HepG2 (cell line): ENCODE results near the gene TRAF5. TPM values are rescaled to one million over a fixed set of nuclear protein-coding genes. Genes with fewer than 3 reads are reported as not detected.
A peak's percentile ranks its signal among the peaks of the same experiment; 100 is the strongest.

Experiments used
- ATAC-seq: fragments of 200-7000 bp; cut with Tn5 transposase; 3 replicates; pipeline ENCODE4 v1.9.1; 2020; ENCODE audit warnings: mild to moderate bottlenecking, moderate library complexity
- BruUV-seq: library from RNA; stranded (reverse); fragments of 400-500 nt; replicated peaks from 2 replicates; lab custom pipeline; 2021; lab: Mats Ljungman, UMichigan
- CTCF ChIA-PET: fragments of 300-600 bp; formaldehyde crosslinking; extraction: SDS; loops from one replicate; lab custom pipeline; 2021; ENCODE audit warnings: low total read pairs, inconsistent platforms, low intra/inter-chr PET ratio; lab: Yijun Ruan, JAX
- POLR2A ChIA-PET: fragments of 350-600 bp; sonication (Branson Sonifier 250); formaldehyde crosslinking; loops from one replicate; lab custom pipeline; 2020; ENCODE audit warnings: antibody characterized with exemption, inconsistent platforms; lab: Yijun Ruan, JAX
- DNase-seq: peaks from one replicate; pipeline ENCODE4 v3.0.0-alpha.2; 2015; ENCODE audit warnings: low spot score
- FAIRE-seq: peaks from 3 replicates; lab custom pipeline; 2011; peaks lifted over from hg19 to GRCh38; lab: Jason Lieb, UNC
- H2AFZ ChIP-seq: one replicate; pipeline ENCODE4 v1.6.1; 2011; ENCODE audit warnings: low read length, inconsistent platforms
- H3K27ac ChIP-seq: fragments of 300-600 bp; 3 replicates; pipeline ENCODE4 v1.8.0; 2011; ENCODE audit warnings: mixed run types, mild to moderate bottlenecking, mixed read lengths, low read length, inconsistent platforms; ENCODE audit not compliant: insufficient read depth; ENCODE audit errors: extremely low read length
- H3K27me3 ChIP-seq, 2 experiments: fragments of 200-600 bp in 1 of 2; 2 replicates in 1 of 2; 3 replicates in 1 of 2; pipeline versions ENCODE4 v1.6.0 to v1.8.0; 2011; ENCODE audit warnings: low read length in 2 of 2, mild to moderate bottlenecking in 2 of 2, moderate library complexity in 2 of 2, inconsistent platforms in 1 of 2; ENCODE audit not compliant: insufficient read depth in 2 of 2, control insufficient read depth in 1 of 2
- H3K36me3 ChIP-seq, 2 experiments: fragments of 200-600 bp in 1 of 2; replicated peaks in 1 of 2; 2 replicates in 1 of 2; 3 replicates in 1 of 2; pipeline versions ENCODE4 v1.5.1 to v1.8.0; 2011; ENCODE audit warnings: low read length in 2 of 2, inconsistent platforms in 1 of 2; ENCODE audit not compliant: insufficient read depth in 2 of 2, control insufficient read depth in 1 of 2
- H3K4me1 ChIP-seq: 2 replicates; pipeline ENCODE4 v1.5.1; 2012; ENCODE audit warnings: low read length, inconsistent platforms; ENCODE audit not compliant: insufficient read depth
- H3K4me2 ChIP-seq: 2 replicates; pipeline ENCODE4 v1.6.0; 2011; ENCODE audit warnings: low read depth, low read length, inconsistent platforms
- H3K4me3 ChIP-seq, 3 experiments: fragments of 200-600 bp in 1 of 3; sonication (generic), shearing (Covaris generic) in 1 of 3; replicated peaks in 1 of 3; 2 replicates each; pipeline ENCODE4 v1.5.1; 2011 to 2016; ENCODE audit warnings: low read length in 3 of 3, inconsistent platforms in 2 of 3, low read depth in 2 of 3, mild to moderate bottlenecking in 2 of 3, control low read depth in 1 of 3, mixed read lengths in 1 of 3; ENCODE audit not compliant: insufficient read depth in 1 of 3
- H3K79me2 ChIP-seq: one replicate; pipeline ENCODE4 v1.6.1; 2011; ENCODE audit warnings: low read length, inconsistent platforms; ENCODE audit not compliant: insufficient read depth
- H3K9ac ChIP-seq: 2 replicates; pipeline ENCODE4 v1.6.0; 2011; ENCODE audit warnings: mild to moderate bottlenecking, low read depth, low read length, inconsistent platforms; ENCODE audit not compliant: insufficient read depth
- H3K9me3 ChIP-seq: 2 replicates; pipeline ENCODE4 v1.5.1; 2012; ENCODE audit warnings: mild to moderate bottlenecking, low read length
- H4K20me1 ChIP-seq: 2 replicates; pipeline ENCODE4 v1.6.0; 2011; ENCODE audit warnings: inconsistent platforms, mild to moderate bottlenecking, low read length, moderate library complexity; ENCODE audit not compliant: insufficient read depth
- CHD2 ChIP-seq: IDR thresholded peaks from 2 replicates; pipeline ENCODE4 v1.6.1; 2011; ENCODE audit warnings: low read depth, low read length, improper control_type of control experiment
- GLI4 ChIP-seq: sonication (generic); formaldehyde crosslinking; IDR thresholded peaks from 2 replicates; pipeline ENCODE4 v1.5.1; 2020; ENCODE audit warnings: missing genetic modification reagents, mild to moderate bottlenecking, moderate library complexity, borderline replicate concordance
- HNRNPL ChIP-seq: fragments of 200-400 bp; formaldehyde crosslinking; IDR thresholded peaks from 2 replicates; pipeline ENCODE4 v1.6.1; 2017; ENCODE audit warnings: mild to moderate bottlenecking, low read depth, low read length
- MAFG ChIP-seq: sonication (generic); formaldehyde crosslinking; IDR thresholded peaks from 2 replicates; pipeline ENCODE4 v1.5.1; 2020; ENCODE audit warnings: mild to moderate bottlenecking, missing genetic modification reagents
- MYPOP ChIP-seq: sonication (generic); formaldehyde crosslinking; IDR thresholded peaks from 2 replicates; pipeline ENCODE4 v1.8.1; 2023; ENCODE audit warnings: mild to moderate bottlenecking, moderate library complexity, missing genetic modification reagents
- SMARCC2 ChIP-seq: fragments of 450-650 bp; IDR thresholded peaks from 2 replicates; pipeline ENCODE4 v1.6.1; 2017; ENCODE audit warnings: antibody characterized with exemption, mild to moderate bottlenecking
- SOX13 ChIP-seq, 3 experiments: fragments of 450-650 bp in 1 of 3; sonication (generic) in 1 of 3; formaldehyde crosslinking in 1 of 3; IDR thresholded peaks in 2 of 3; conservative IDR thresholded peaks in 1 of 3; 2 replicates each; pipeline versions ENCODE4 v1.5.0 to v1.6.1; 2016 to 2020; ENCODE audit warnings: antibody characterized with exemption in 1 of 3, mild to moderate bottlenecking in 1 of 3, missing compliant biosample characterization in 1 of 3, missing genetic modification reagents in 1 of 3, moderate library complexity in 1 of 3
- YEATS4 ChIP-seq: sonication (generic); formaldehyde crosslinking; IDR thresholded peaks from 2 replicates; pipeline ENCODE4 v1.4.0; 2020; ENCODE audit warnings: missing genetic modification reagents, borderline replicate concordance
- WGBS: methylation state at CpG from one replicate; pipeline ENCODE4 v1.1.6; 2017; ENCODE audit warnings: low lambda C conversion rate; 5-methylcytosine and 5-hydroxymethylcytosine counted together
- in situ Hi-C: cut with HindIII; loops from 2 replicates; pipeline ENCODE4 v1.10.0; 2017; ENCODE audit warnings: low pct_unique_long_range_greater_than_20kb; ENCODE audit not compliant: extremely low pct_ligation_motif_present
- intact Hi-C: fragments of 100-400 bp; cut with micrococcal nuclease; formaldehyde crosslinking; loops from one replicate; pipeline ENCODE4 v1.10.0; 2022; ENCODE audit not compliant: unreplicated experiment
- polyA plus RNA-seq, 8 experiments: library from polyadenylated mRNA; depleted of rRNA in 3 of 8; stranded (reverse) in 7 of 8; unstranded in 1 of 8; fragments of >200 nt; fragmentation: Illumina TruSeq in 4 of 8; extraction: Trizol in 4 of 8; gene quantifications; 2 replicates each; pipeline versions ENCODE4 v1.2.1 to v1.2.3, GENCODE V29; 2011 to 2016; ENCODE audit warnings: low read depth in 4 of 8, missing spikeins in 1 of 8, mixed read lengths in 1 of 8; ENCODE audit not compliant: insufficient read depth in 1 of 8
- total RNA-seq, 5 experiments: library from RNA; depleted of rRNA; stranded (reverse); fragments of >200 nt; fragmentation: Illumina TruSeq; extraction: Trizol; gene quantifications; 2 replicates each; pipeline ENCODE4 v1.2.3, GENCODE V29; 2016; ENCODE audit warnings: low read depth in 1 of 5
- TF ChIP-seq, protein P1 (sequence below): sonication (generic); formaldehyde crosslinking; IDR thresholded peaks from 2 replicates; pipeline ENCODE4 v1.4.0; 2020; ENCODE audit warnings: missing genetic modification reagents

TRAF5 gene
- total and polyA plus RNA-seq, 2 of the 13 experiments (the other 11 are each of a cell fraction or from before 2014, with no cell fraction given), result 0.27 to 1.6 TPM

DNA sequence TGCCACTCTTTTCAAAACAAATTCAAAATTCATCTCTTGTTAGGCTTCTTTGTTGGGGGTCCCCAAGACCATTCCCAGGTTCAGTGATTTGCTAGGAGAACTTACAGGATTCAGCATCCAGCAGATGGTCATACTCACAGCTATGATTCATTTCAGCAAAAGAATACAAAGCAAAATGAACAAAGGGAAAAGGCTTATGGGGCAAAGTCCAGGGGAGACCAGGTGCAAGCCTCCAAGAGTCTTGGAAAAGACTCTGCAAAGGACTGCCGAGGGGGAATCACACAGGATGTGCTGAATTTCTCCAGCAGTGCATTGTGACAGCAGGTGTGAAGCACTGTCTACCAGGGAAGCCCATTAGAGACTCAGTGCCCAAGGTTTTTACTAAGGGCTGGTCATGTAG is 7.3 kb downstream of the TRAF5 start:
- ATAC-seq, result no peak
- CTCF ChIA-PET, result no interaction called here
- Histone ChIP-seq H3K36me3 (no peaks in the 10 kb centered on the region), H3K9me3 (no peaks in the 10 kb centered on the region), H3K4me1 (peaks cover 8% of the 10 kb centered on the region; the same call in 1 of the 2 replicates), H3K27ac (no peak overlapping the region), H3K27me3 (peaks cover 0 to 13% of the 10 kb centered on the region in 2 experiments; a peak in 1 of 5 replicates), H3K4me3 (no peak overlapping the region), H3K4me2 (no peak overlapping the region), H2AFZ (no peak overlapping the region), H3K79me2 (no peaks in the 10 kb centered on the region), H3K9ac (no peak overlapping the region), H4K20me1 (no peaks in the 10 kb centered on the region)
- intact Hi-C loops, result no loop called here
- in situ Hi-C loops, result no loop called here
- DNase-seq, result no peak
- FAIRE-seq, result no peak
- POLR2A ChIA-PET, result no interaction called here
- TF ChIP-seq, protein P1, sequence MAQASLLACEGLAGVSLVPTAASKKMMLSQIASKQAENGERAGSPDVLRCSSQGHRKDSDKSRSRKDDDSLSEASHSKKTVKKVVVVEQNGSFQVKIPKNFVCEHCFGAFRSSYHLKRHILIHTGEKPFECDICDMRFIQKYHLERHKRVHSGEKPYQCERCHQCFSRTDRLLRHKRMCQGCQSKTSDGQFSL (CRISPR knock-in tag), result no peak
- no peak for TF ChIP-seq SOX13 (IDR thresholded peaks at IDR 0.05)
- 0 out of 4 replicates have a peak, but pooled peaks of 1 of the 2 experiments have one; percentile 26 for TF ChIP-seq SOX13 (CRISPR knock-in tag; conservative IDR thresholded peaks at IDR 0.05 in 1 of 2, IDR thresholded peaks at IDR 0.05 in 1 of 2)
- no peak for TF ChIP-seq GLI4 (CRISPR knock-in tag)
- no peak for TF ChIP-seq MYPOP (CRISPR knock-in tag)
- no peak for TF ChIP-seq SMARCC2
- TF ChIP-seq HNRNPL, result no peak
- WGBS, result 6% methylated on average over 1 of the region's 1 CpG
- BruUV-seq, result no TSS peak

GRCh38 chr1:211334986-211335385 is 8.4 kb downstream of the TRAF5 start:
- CTCF ChIA-PET, result no interaction called here
- peaks cover 3% of the 10 kb centered on the region; the same call in 1 of the 2 replicates for H3K4me1 ChIP-seq
- H3K27me3 ChIP-seq, result 0 out of 5 replicates have a peak, but pooled peaks cover 0 to 4% of the 10 kb centered on the region in 2 experiments
- POLR2A ChIA-PET, result no interaction called here
- no TSS peak for BruUV-seq
- ATAC-seq, result no peak
- in situ Hi-C loops, result no loop called here
- no peak overlapping the region for H2AFZ ChIP-seq
- WGBS, result 43% methylated on average over 4 of the region's 4 CpGs
- no peaks in the 10 kb centered on the region for H4K20me1 ChIP-seq
- TF ChIP-seq CHD2 (no peak), YEATS4 (no peak), MAFG (CRISPR knock-in tag) (no peak)
- no peaks in the 10 kb centered on the region for H3K9me3 ChIP-seq
- no peak overlapping the region for H3K9ac ChIP-seq
- H3K27ac ChIP-seq, result no peak overlapping the region
- no peaks in the 10 kb centered on the region for H3K36me3 ChIP-seq
- no peaks in the 10 kb centered on the region for H3K79me2 ChIP-seq
- no peak for FAIRE-seq
- no peak for DNase-seq
- no peak overlapping the region for H3K4me3 ChIP-seq
- H3K4me2 ChIP-seq, result no peak overlapping the region
- intact Hi-C loops, result no loop called here
